GM23338 (cell line): ENCODE measurements around the gene CST3.

Experiments used
- CREB1 ChIP-seq: fragments of 250-450 bp; sonication (Bioruptor Pico); IDR thresholded peaks from 2 replicates; pipeline ENCODE4 v1.5.0; 2020; ENCODE audit warnings: low read depth, mild to moderate bottlenecking, moderate library complexity
- CTCF ChIP-seq, 2 experiments: fragments of 200-600 bp in 1 of 2; sonication (generic) in 1 of 2; conservative IDR thresholded peaks; 2 replicates each; pipeline versions ENCODE4 v1.5.1 to v1.6.1; 2016 to 2017; ENCODE audit warnings: antibody characterized with exemption in 2 of 2, low read depth in 2 of 2, mild to moderate bottlenecking in 2 of 2, moderate library complexity in 1 of 2
- EZH2 ChIP-seq: fragments of 200-600 bp; sonication (generic); IDR thresholded peaks from one replicate; pipeline ENCODE4 v1.8.0; 2017; ENCODE audit warnings: antibody characterized with exemption, mild to moderate bottlenecking, low read depth; ENCODE audit not compliant: unreplicated experiment
- EZH2phosphoT487 ChIP-seq: fragments of 200-600 bp; sonication (generic); IDR thresholded peaks from one replicate; pipeline ENCODE4 v1.8.1; 2018; ENCODE audit warnings: antibody characterized with exemption; ENCODE audit not compliant: unreplicated experiment
- JUNB ChIP-seq: IDR thresholded peaks from one replicate; pipeline ENCODE4 v1.6.1; 2016; ENCODE audit warnings: antibody characterized with exemption; ENCODE audit not compliant: unreplicated experiment
- NANOG ChIP-seq: IDR thresholded peaks from 2 replicates; pipeline ENCODE4 v1.6.1; 2016; ENCODE audit warnings: antibody characterized with exemption, borderline replicate concordance
- POLR2AphosphoS5 ChIP-seq: IDR thresholded peaks from 2 replicates; pipeline ENCODE4 v1.6.1; 2016; ENCODE audit warnings: antibody characterized with exemption, low read depth
- REST ChIP-seq: IDR thresholded peaks from one replicate; pipeline ENCODE4 v1.6.1; 2018; ENCODE audit warnings: antibody characterized with exemption; ENCODE audit not compliant: unreplicated experiment
- STAT1 ChIP-seq: IDR thresholded peaks from one replicate; pipeline ENCODE4 v1.6.1; 2016; ENCODE audit warnings: antibody characterized with exemption; ENCODE audit not compliant: unreplicated experiment
- ZNF114 ChIP-seq: fragments of 250-450 bp; sonication (Bioruptor Pico); IDR thresholded peaks from 2 replicates; pipeline ENCODE4 v1.5.0; 2020; ENCODE audit warnings: mild to moderate bottlenecking, moderate library complexity
- ZNF331 ChIP-seq: fragments of 250-450 bp; sonication (Bioruptor Pico); IDR thresholded peaks from 2 replicates; pipeline ENCODE4 v1.5.0; 2020; ENCODE audit warnings: low read depth, mild to moderate bottlenecking, moderate library complexity
- ZNF462 ChIP-seq: fragments of 250-450 bp; sonication (Bioruptor Pico); IDR thresholded peaks from 2 replicates; pipeline ENCODE4 v1.5.0; 2020; ENCODE audit warnings: mild to moderate bottlenecking, moderate library complexity

GRCh38 chr20:23654000-23654399, 16.2 kb upstream of the CST3 start:
- TF ChIP-seq POLR2AphosphoS5 = no peak
- TF ChIP-seq EZH2 = no peak
- no peak for TF ChIP-seq CTCF (conservative IDR thresholded peaks at IDR 0.05; ENCODE audit: low read depth in 2 of 2)
- no peak for TF ChIP-seq EZH2phosphoT487
- TF ChIP-seq CREB1 (CRISPR knock-in tag) = no peak
- no peak for TF ChIP-seq REST
- no peak for TF ChIP-seq ZNF462 (CRISPR knock-in tag)
- no peak for TF ChIP-seq JUNB
- TF ChIP-seq ZNF114 (CRISPR knock-in tag) = no peak
- no peak for TF ChIP-seq ZNF331 (CRISPR knock-in tag)
- no peak for TF ChIP-seq NANOG
- TF ChIP-seq STAT1 = no peak
